ENCODE measurements around the gene JCAD. TPM values are rescaled to one million over a fixed set of nuclear protein-coding genes. Genes with fewer than 3 reads are reported as not detected.

JCAD gene
- total and polyA plus RNA-seq, 2 donors = 5.9 to 9.9 TPM

DNA sequence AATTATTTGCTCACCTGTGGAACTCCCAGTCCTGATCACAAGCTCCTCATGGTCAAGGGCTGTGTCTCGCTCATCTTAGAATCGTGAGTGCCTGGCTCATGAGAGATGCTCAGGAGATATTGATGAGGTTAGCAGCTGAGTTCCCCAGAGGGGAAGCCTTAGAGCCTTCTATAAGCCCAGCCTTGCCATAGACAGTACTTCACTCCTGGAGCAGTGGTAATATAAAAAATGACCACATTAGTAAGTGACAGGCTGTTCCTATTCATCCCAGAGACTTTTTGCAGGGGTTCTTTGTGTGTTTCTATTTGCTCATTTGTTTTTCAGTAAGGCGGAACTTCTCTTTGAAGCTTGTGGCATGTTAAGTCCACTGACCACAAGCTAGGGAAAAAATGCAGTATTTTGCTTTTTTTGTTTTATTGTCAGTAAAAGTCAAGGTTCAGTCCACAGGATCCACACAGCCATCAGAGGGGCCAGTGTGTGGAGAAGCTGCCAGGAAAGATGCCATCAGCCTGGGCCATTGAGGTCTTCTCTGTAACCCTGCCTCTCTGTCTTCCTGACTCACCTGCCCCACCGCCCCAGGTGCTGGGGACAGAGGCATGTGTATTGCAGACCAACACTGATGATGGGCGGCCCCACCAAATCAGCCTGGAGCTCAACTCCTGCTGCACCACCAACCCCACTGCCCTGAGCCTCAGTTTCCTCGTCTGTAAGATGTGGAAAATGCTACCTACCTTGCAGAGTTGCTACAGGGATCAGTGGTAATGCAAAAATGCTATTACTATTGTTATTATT lies 36.4 kb upstream of the JCAD start:
- no peaks in the 10 kb centered on the region for H3K4me1 ChIP-seq (ENCODE audit: control insufficient read depth in 2 of 2, insufficient read depth in 2 of 2, low read length in 2 of 2)
- no peak overlapping the region for H3K4me3 ChIP-seq (ENCODE audit: low read length in 2 of 2)
- no peak for DNase-seq (ENCODE audit: low read depth in 6 of 9, low spot score in 9 of 9)
- peaks cover 0 to 5% of the 10 kb centered on the region in 2 donors for H3K27me3 ChIP-seq (ENCODE audit: control insufficient read depth in 2 of 2, insufficient read depth in 1 of 2, low read length in 1 of 2)
- WGBS = 98% methylated on average over 6 of the region's 6 CpGs
- no peak overlapping the region for H3K27ac ChIP-seq (ENCODE audit: low read depth in 1 of 2, low read length in 1 of 2)
- no peaks in the 10 kb centered on the region for H3K36me3 ChIP-seq (ENCODE audit: control insufficient read depth in 2 of 2, insufficient read depth in 2 of 2, low read length in 1 of 2)
- no peaks in the 10 kb centered on the region for H3K9me3 ChIP-seq (ENCODE audit: control insufficient read depth in 2 of 2, insufficient read depth in 1 of 2, low read length in 1 of 2)

- WGBS = 95% methylated on average over 5 of the region's 5 CpGs
- no peaks in the 10 kb centered on the region for H3K36me3 ChIP-seq (ENCODE audit: control insufficient read depth in 2 of 2, insufficient read depth in 2 of 2, low read length in 1 of 2)
- no peaks in the 10 kb centered on the region for H3K9me3 ChIP-seq (ENCODE audit: control insufficient read depth in 2 of 2, insufficient read depth in 1 of 2, low read length in 1 of 2)
- peaks cover 0 to 7% of the 10 kb centered on the region in 2 donors for H3K27me3 ChIP-seq (ENCODE audit: control insufficient read depth in 2 of 2, insufficient read depth in 1 of 2, low read length in 1 of 2)
- DNase-seq (ENCODE audit: low read depth in 6 of 9, low spot score in 9 of 9) = no peak
- no peak overlapping the region for H3K27ac ChIP-seq (ENCODE audit: low read depth in 1 of 2, low read length in 1 of 2)
- H3K4me1 ChIP-seq (ENCODE audit: control insufficient read depth in 2 of 2, insufficient read depth in 2 of 2, low read length in 2 of 2) = no peaks in the 10 kb centered on the region
- H3K4me3 ChIP-seq (ENCODE audit: low read length in 2 of 2) = no peak overlapping the region
Measured at GRCh38 chr10:30094601-30095000, 35.2 kb upstream of the JCAD start.

DNA sequence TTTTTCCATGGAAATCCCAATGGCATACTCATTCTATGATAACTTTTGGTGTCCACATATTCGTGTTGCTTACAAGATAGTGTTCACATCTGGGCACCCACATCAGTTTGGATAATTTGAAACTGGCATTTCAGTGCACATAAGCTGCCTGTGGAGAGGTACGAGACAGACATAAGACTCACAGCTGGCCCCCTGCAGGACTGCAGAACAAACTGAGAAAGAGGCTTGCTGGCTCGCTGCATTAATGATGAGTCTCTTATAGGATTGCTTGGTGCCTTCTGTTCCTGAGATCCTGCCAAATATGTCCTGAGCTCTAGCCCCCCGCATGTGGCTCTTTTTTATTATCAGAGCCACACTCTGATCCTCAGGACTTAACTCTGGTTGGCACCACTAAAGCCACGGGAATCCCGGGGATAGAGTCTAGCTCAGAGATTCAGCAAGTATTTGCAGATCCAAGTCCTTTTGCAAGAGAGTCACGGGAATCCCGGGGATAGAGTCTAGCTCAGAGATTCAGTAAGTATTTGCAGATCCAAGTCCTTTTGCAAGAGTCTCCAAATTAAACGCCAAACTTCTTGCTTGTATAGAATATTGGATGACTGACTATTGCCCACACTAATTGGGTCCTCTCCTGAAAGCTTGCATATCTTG lies 34.0 kb upstream of the JCAD start:
- Histone ChIP-seq H3K4me1 (ENCODE audit: control insufficient read depth in 2 of 2, insufficient read depth in 2 of 2, low read length in 2 of 2) (no peaks in the 10 kb centered on the region), H3K4me3 (ENCODE audit: low read length in 2 of 2) (no peak overlapping the region), H3K27me3 (ENCODE audit: control insufficient read depth in 2 of 2, insufficient read depth in 1 of 2, low read length in 1 of 2) (peaks cover 0 to 7% of the 10 kb centered on the region in 2 donors), H3K27ac (ENCODE audit: low read depth in 1 of 2, low read length in 1 of 2) (no peak overlapping the region), H3K36me3 (ENCODE audit: control insufficient read depth in 2 of 2, insufficient read depth in 2 of 2, low read length in 1 of 2) (no peaks in the 10 kb centered on the region), H3K9me3 (ENCODE audit: control insufficient read depth in 2 of 2, insufficient read depth in 1 of 2, low read length in 1 of 2) (no peaks in the 10 kb centered on the region)
- 97% methylated on average over 9 of the region's 9 CpGs for WGBS
- DNase-seq (ENCODE audit: low read depth in 6 of 9, low spot score in 9 of 9) = no peak

DNA sequence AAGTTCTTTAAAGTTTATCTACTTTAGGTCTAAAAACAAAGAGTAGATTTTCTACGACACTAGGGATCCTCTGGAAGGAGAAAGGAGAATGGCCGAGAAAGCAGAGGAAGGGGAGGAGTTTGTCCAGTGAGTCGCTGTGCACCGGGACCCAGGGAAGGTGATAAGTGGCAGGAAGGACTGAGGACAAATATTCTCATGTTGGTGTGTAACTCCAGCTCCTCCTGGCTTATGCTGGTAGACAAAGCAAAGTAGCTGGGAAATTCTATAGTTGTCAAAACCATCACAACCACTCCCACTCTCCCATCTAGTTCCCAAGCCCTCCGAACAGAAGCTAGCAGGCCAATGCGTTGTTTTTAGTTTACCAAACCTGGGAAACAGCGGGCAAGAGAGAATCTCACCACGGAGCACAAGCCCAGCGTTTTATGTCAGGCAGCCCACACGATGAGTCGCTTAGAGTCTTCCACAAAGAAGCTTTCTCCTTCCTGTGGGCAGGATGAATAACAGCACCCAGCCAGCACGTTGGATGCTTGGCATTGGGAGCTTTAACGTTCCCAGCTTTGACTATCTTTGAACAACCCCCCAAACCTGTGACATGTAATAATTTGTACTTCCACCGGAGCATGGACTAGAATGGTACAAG lies 32.9 kb upstream of the JCAD start:
- Histone ChIP-seq H3K9me3 (ENCODE audit: control insufficient read depth in 2 of 2, insufficient read depth in 1 of 2, low read length in 1 of 2) (no peaks in the 10 kb centered on the region), H3K36me3 (ENCODE audit: control insufficient read depth in 2 of 2, insufficient read depth in 2 of 2, low read length in 1 of 2) (no peaks in the 10 kb centered on the region), H3K4me1 (ENCODE audit: control insufficient read depth in 2 of 2, insufficient read depth in 2 of 2, low read length in 2 of 2) (no peaks in the 10 kb centered on the region), H3K27ac (ENCODE audit: low read depth in 1 of 2, low read length in 1 of 2) (no peak overlapping the region), H3K4me3 (ENCODE audit: low read length in 2 of 2) (no peak overlapping the region), H3K27me3 (ENCODE audit: control insufficient read depth in 2 of 2, insufficient read depth in 1 of 2, low read length in 1 of 2) (peaks cover 0 to 7% of the 10 kb centered on the region in 2 donors)
- no peak for DNase-seq (ENCODE audit: low read depth in 6 of 9, low spot score in 9 of 9)
- 87% methylated on average over 14 of the region's 14 CpGs for WGBS

GRCh38 chr10:30091136-30091535 lies 31.8 kb upstream of the JCAD start:
- H3K27ac ChIP-seq (ENCODE audit: low read depth in 1 of 2, low read length in 1 of 2) = no peak overlapping the region
- H3K4me3 ChIP-seq (ENCODE audit: low read length in 2 of 2) = no peak overlapping the region
- no peaks in the 10 kb centered on the region for H3K36me3 ChIP-seq (ENCODE audit: control insufficient read depth in 2 of 2, insufficient read depth in 2 of 2, low read length in 1 of 2)
- H3K27me3 ChIP-seq (ENCODE audit: control insufficient read depth in 2 of 2, insufficient read depth in 1 of 2, low read length in 1 of 2) = peaks cover 0 to 7% of the 10 kb centered on the region in 2 donors
- DNase-seq (ENCODE audit: low read depth in 6 of 9, low spot score in 9 of 9) = no peak
- no peaks in the 10 kb centered on the region for H3K4me1 ChIP-seq (ENCODE audit: control insufficient read depth in 2 of 2, insufficient read depth in 2 of 2, low read length in 2 of 2)
- H3K9me3 ChIP-seq (ENCODE audit: control insufficient read depth in 2 of 2, insufficient read depth in 1 of 2, low read length in 1 of 2) = no peaks in the 10 kb centered on the region
- 93% methylated on average over 4 of the region's 4 CpGs for WGBS

DNA sequence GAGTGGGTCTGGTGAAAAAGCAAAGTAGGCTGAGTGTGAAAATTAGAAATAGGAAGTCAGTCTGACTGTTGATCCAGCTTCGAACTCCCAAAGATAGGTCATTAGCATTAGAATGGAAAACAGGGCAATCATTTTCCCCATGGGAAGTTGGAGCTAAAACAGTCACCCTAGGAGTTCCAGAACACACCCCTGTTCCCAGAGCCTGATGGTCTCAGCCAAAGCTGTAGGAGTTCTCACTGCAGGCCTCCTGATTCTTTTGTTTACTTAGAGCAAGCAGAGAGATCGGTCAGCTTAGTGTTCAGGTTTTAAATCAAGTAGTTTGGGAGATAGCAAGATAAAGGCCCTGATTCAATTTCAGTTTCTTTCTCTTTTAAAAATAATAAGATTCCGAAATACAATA lies 28.8 kb upstream of the JCAD start:
- H3K4me1 ChIP-seq (ENCODE audit: control insufficient read depth in 2 of 2, insufficient read depth in 2 of 2, low read length in 2 of 2) = no peaks in the 10 kb centered on the region
- no peaks in the 10 kb centered on the region for H3K36me3 ChIP-seq (ENCODE audit: control insufficient read depth in 2 of 2, insufficient read depth in 2 of 2, low read length in 1 of 2)
- no peak for DNase-seq (ENCODE audit: low read depth in 6 of 9, low spot score in 9 of 9)
- 88% methylated on average over 3 of the region's 3 CpGs for WGBS
- no peak overlapping the region for H3K4me3 ChIP-seq (ENCODE audit: low read length in 2 of 2)
- H3K27ac ChIP-seq (ENCODE audit: low read depth in 1 of 2, low read length in 1 of 2) = no peak overlapping the region
- peaks cover 0 to 5% of the 10 kb centered on the region in 2 donors for H3K27me3 ChIP-seq (ENCODE audit: control insufficient read depth in 2 of 2, insufficient read depth in 1 of 2, low read length in 1 of 2)
- no peaks in the 10 kb centered on the region for H3K9me3 ChIP-seq (ENCODE audit: control insufficient read depth in 2 of 2, insufficient read depth in 1 of 2, low read length in 1 of 2)

DNA sequence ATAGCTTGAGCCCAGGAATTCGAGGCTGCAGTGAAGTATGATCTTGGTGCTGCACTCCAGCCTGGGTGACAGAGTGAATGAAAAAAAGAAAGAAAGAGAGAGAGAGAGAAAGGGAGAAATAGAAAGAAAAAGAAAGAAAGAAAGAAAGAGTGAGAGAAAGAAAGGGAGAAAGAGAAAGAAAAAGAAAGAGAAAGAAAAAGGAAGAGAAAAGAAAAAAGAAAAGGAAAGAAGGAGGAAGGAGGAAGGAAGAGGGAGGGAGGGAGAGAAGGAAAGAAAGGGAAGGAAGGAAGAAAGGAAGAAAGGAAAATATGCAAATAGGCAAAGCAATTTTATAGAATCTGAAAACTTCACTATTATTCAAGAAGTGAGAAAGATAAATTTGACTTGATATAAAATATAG lies 24.5 kb upstream of the JCAD start:
- Histone ChIP-seq H3K36me3 (ENCODE audit: control insufficient read depth in 2 of 2, insufficient read depth in 2 of 2, low read length in 1 of 2) (no peaks in the 10 kb centered on the region), H3K4me1 (ENCODE audit: control insufficient read depth in 2 of 2, insufficient read depth in 2 of 2, low read length in 2 of 2) (no peaks in the 10 kb centered on the region), H3K27me3 (ENCODE audit: control insufficient read depth in 2 of 2, insufficient read depth in 1 of 2, low read length in 1 of 2) (no peaks in the 10 kb centered on the region), H3K4me3 (ENCODE audit: low read length in 2 of 2) (no peak overlapping the region), H3K9me3 (ENCODE audit: control insufficient read depth in 2 of 2, insufficient read depth in 1 of 2, low read length in 1 of 2) (no peaks in the 10 kb centered on the region), H3K27ac (ENCODE audit: low read depth in 1 of 2, low read length in 1 of 2) (no peak overlapping the region)
- 91% methylated on average over 1 of the region's 1 CpG for WGBS
- DNase-seq (ENCODE audit: low read depth in 6 of 9, low spot score in 9 of 9) = no peak

DNA sequence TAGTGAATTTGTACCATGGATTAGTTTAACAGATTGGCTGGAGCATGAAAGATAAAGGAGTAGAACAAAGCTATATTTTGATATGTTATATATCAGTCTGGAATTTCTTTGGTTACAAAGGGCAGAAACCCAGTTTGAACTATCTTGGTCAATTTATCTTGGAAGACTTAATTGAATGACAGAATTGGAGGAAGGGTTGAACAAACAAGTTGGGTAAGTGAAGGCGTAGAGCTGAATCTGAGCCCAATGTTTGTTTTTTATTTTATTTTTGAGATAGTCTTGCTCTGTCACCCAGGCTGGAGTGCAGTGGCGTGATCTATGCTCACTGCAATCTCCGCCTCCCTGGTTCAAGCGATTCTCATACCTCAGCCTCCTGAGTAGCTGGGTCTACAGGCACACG lies 21.8 kb upstream of the JCAD start:
- no peak for DNase-seq (ENCODE audit: low read depth in 6 of 9, low spot score in 9 of 9)
- Histone ChIP-seq H3K9me3 (ENCODE audit: control insufficient read depth in 2 of 2, insufficient read depth in 1 of 2, low read length in 1 of 2) (no peaks in the 10 kb centered on the region), H3K4me3 (ENCODE audit: low read length in 2 of 2) (no peak overlapping the region), H3K27me3 (ENCODE audit: control insufficient read depth in 2 of 2, insufficient read depth in 1 of 2, low read length in 1 of 2) (no peaks in the 10 kb centered on the region), H3K27ac (ENCODE audit: low read depth in 1 of 2, low read length in 1 of 2) (no peak overlapping the region), H3K4me1 (ENCODE audit: control insufficient read depth in 2 of 2, insufficient read depth in 2 of 2, low read length in 2 of 2) (no peaks in the 10 kb centered on the region), H3K36me3 (ENCODE audit: control insufficient read depth in 2 of 2, insufficient read depth in 2 of 2, low read length in 1 of 2) (no peaks in the 10 kb centered on the region)
- 95% methylated on average over 5 of the region's 5 CpGs for WGBS

DNA sequence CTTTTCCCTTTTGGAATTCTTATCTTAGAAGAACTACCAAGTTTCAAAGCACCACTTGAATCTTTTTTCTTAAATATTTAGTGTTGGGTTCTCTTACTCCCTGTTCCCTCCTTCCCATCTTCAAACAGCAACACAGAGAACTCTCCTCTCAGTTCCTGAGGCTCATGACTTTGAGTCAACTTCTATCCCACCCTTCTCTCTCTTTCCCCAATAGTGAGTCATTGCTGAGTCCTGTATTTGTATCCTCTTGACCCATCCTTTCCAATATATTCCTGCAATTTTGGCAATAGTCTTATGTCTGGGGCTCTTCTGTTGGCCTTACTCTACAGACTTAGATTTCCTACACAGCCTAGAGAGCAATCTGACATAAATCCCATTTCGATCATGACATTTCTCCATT lies 20.8 kb upstream of the JCAD start:
- WGBS = 97% methylated on average over 1 of the region's 1 CpG
- Histone ChIP-seq H3K27ac (ENCODE audit: low read depth in 1 of 2, low read length in 1 of 2) (no peak overlapping the region), H3K4me3 (ENCODE audit: low read length in 2 of 2) (no peak overlapping the region), H3K4me1 (ENCODE audit: control insufficient read depth in 2 of 2, insufficient read depth in 2 of 2, low read length in 2 of 2) (no peaks in the 10 kb centered on the region), H3K27me3 (ENCODE audit: control insufficient read depth in 2 of 2, insufficient read depth in 1 of 2, low read length in 1 of 2) (no peaks in the 10 kb centered on the region), H3K36me3 (ENCODE audit: control insufficient read depth in 2 of 2, insufficient read depth in 2 of 2, low read length in 1 of 2) (no peaks in the 10 kb centered on the region), H3K9me3 (ENCODE audit: control insufficient read depth in 2 of 2, insufficient read depth in 1 of 2, low read length in 1 of 2) (no peaks in the 10 kb centered on the region)
- DNase-seq (ENCODE audit: low read depth in 6 of 9, low spot score in 9 of 9) = no peak

Measured in thymus (tissue), 11 donors.